Astrocyte (in vitro differentiated cells and primary cell): Measurements from ENCODE around the gene GPC3.

Source experiments
- CTCF ChIP-seq: IDR thresholded peaks from 2 replicates; pipeline ENCODE4 v1.5.1; 2011; ENCODE audit warnings: low read depth, mild to moderate bottlenecking, inconsistent platforms, low read length, moderate library complexity; ENCODE audit not compliant: insufficient read depth
- EZH2 ChIP-seq: IDR thresholded peaks from 2 replicates; pipeline ENCODE4 v1.6.1; 2012; ENCODE audit warnings: mild to moderate bottlenecking, low read length, inconsistent platforms; ENCODE audit not compliant: insufficient read depth

GRCh38 chrX:133983256-133983973 is 2.0 kb downstream of the GPC3 start:
- TF ChIP-seq CTCF (no peak), EZH2 (no peak)
